HG02885 (cell line): ENCODE data around the gene ASIC1.
"Not testable (repeated sequence)": the region's sequence is repeated elsewhere in the genome, so short reads cannot be mapped to it uniquely, and the experiment has no call there.

Source experiments
- ATAC-seq: cut with Tn5 transposase; IDR thresholded peaks from one replicate; pipeline ENCODE4 v1.9.1; 2021; ENCODE audit warnings: mild to moderate bottlenecking; ENCODE audit not compliant: unreplicated experiment, poor library complexity

ASIC1 gene

GRCh38 chr12:50081096-50081808, 23.9 kb downstream of the ASIC1 start:
- ATAC-seq: no peak

- no peak for ATAC-seq
Measured at GRCh38 chr12:50082644-50083043, 25.2 kb downstream of the ASIC1 start.

- no peak for ATAC-seq
Measured at GRCh38 chr12:50083301-50083700, 25.9 kb downstream of the ASIC1 start.

GRCh38 chr12:50084409-50084774, 27.0 kb downstream of the ASIC1 start:
- not testable (repeated sequence) for ATAC-seq

- peak; percentile 89 for ATAC-seq
Measured at GRCh38 chr12:50084775-50085614, 27.6 kb downstream of the ASIC1 start, which contains the start of gene SMARCD1. TSS of gene SMARCD1 (plus strand) at chr12:50085342. CDS start at chr12:50085370, 28 bp downstream.

GRCh38 chr12:50085615-50086072, 28.2 kb downstream of the ASIC1 start:
- no peak for ATAC-seq

GRCh38 chr12:50086148-50086547, 28.8 kb downstream of the ASIC1 start:
- ATAC-seq: no peak

GRCh38 chr12:50087151-50087550, 29.8 kb downstream of the ASIC1 start:
- no peak for ATAC-seq

GRCh38 chr12:50087995-50088394, 30.6 kb downstream of the ASIC1 start:
- ATAC-seq: no peak

GRCh38 chr12:50088577-50089335, 31.4 kb downstream of the ASIC1 start:
- ATAC-seq: peak; percentile 38

GRCh38 chr12:50089730-50090129, 32.3 kb downstream of the ASIC1 start:
- ATAC-seq: no peak

GRCh38 chr12:50090391-50090790, 33.0 kb downstream of the ASIC1 start:
- ATAC-seq: no peak

- ATAC-seq: no peak
Measured at GRCh38 chr12:50097952-50098351, 40.6 kb downstream of the ASIC1 start.

GRCh38 chr12:50099302-50100008, 42.1 kb downstream of the ASIC1 start:
- ATAC-seq: no peak

- no peak for ATAC-seq
Measured at GRCh38 chr12:50100561-50100960, 43.2 kb downstream of the ASIC1 start.

- ATAC-seq: no peak
Measured at GRCh38 chr12:50101663-50102062, 44.3 kb downstream of the ASIC1 start.

GRCh38 chr12:50102131-50102531, 44.7 kb downstream of the ASIC1 start:
- no peak for ATAC-seq

- ATAC-seq: no peak
Measured at GRCh38 chr12:50102646-50103309, 45.4 kb downstream of the ASIC1 start.

GRCh38 chr12:50103351-50103750, 46.0 kb downstream of the ASIC1 start:
- ATAC-seq: no peak
